Vagina (tissue), 2 donors: Measurements from ENCODE around the gene PRKAA1.

ENCODE experiments used
- POLR2A ChIP-seq, 2 donors: fragments of 450-650 bp; IDR thresholded peaks; one replicate each; pipeline ENCODE4 v1.6.1; 2017; ENCODE audit warnings: antibody characterized with exemption in 2 of 2, mild to moderate bottlenecking in 2 of 2, moderate library complexity in 2 of 2
- TF ChIP-seq, protein P1 (sequence below), 3 experiments: fragments of 450-650 bp in 2 of 3; fragments of 200-600 bp in 1 of 3; sonication (generic) in 1 of 3; IDR thresholded peaks; one replicate each; pipeline ENCODE4 v1.5.1; 2017 to 2019; ENCODE audit warnings: antibody characterized with exemption in 3 of 3, mild to moderate bottlenecking in 2 of 3, moderate library complexity in 2 of 3

DNA sequence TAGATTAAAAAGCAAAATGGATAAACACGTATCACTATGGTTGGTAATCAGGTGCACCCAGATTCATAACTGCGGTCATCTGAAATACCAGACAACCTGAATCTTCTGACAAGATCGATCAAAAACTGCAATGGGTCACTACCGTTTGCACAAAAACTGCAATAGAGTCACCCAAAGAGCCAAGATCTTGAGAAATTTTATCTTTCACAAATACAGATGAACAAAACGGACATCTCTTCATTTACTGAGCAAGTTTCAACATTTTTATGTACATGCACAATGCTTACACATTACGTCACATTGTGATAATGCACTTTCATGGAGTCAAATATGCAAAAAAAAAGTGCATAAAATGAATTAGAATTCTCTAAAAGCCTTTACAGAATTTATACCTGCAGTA lies 18.6 kb downstream of the PRKAA1 start:
- TF ChIP-seq, protein P1, sequence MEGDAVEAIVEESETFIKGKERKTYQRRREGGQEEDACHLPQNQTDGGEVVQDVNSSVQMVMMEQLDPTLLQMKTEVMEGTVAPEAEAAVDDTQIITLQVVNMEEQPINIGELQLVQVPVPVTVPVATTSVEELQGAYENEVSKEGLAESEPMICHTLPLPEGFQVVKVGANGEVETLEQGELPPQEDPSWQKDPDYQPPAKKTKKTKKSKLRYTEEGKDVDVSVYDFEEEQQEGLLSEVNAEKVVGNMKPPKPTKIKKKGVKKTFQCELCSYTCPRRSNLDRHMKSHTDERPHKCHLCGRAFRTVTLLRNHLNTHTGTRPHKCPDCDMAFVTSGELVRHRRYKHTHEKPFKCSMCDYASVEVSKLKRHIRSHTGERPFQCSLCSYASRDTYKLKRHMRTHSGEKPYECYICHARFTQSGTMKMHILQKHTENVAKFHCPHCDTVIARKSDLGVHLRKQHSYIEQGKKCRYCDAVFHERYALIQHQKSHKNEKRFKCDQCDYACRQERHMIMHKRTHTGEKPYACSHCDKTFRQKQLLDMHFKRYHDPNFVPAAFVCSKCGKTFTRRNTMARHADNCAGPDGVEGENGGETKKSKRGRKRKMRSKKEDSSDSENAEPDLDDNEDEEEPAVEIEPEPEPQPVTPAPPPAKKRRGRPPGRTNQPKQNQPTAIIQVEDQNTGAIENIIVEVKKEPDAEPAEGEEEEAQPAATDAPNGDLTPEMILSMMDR (IDR thresholded peaks at IDR 0.05), result no peak
- no peak for TF ChIP-seq POLR2A (IDR thresholded peaks at IDR 0.05)
